Measurements from ENCODE around the gene PDE10A. TPM values are rescaled to one million over a fixed set of nuclear protein-coding genes. Genes with fewer than 3 reads are reported as not detected.

PDE10A gene
- total RNA-seq, 1 experiment from 2014 or later, result 0.31 TPM

DNA sequence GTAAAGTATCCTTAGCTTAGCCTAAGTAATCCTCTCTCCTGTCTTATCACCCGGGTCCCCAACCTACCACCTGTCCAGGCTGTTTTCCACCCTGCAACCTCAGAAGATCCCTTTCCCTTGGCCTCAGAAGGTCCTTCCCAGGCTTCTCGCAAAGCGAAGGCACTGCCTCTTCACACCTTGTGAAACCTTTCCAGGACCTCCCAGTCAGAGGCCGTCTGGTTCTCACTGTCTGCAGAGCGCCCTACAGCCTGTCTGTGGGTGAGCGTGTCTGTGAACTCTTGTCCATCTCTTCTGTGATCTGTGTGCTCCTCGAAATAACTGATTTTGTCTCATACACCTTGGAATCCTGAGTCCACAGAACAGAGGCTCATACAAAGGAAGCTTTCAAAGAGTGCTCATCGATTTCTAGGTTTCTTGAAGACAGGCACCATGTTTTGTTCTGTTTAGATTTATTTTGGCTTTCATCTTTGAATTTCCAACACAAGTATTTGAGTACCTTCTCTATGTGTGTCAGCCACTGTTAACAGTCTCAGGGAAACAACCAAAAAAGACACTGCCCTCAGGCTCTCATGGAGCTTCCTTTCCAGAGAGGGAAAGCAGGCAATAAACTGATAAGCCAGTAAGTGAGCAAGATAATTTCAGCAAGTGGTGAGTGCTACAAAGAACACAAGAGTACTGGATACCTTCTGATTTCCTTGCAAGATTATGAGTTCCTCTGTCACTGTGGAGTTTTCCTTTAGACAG is 6.3 kb downstream of the PDE10A start:
- no peak overlapping the region for H2AFZ ChIP-seq (ENCODE audit: low read length)
- no peaks in the 10 kb centered on the region for H4K20me1 ChIP-seq (ENCODE audit: control insufficient read depth, insufficient read depth, insufficient read length)
- H3K4me1 Mint-ChIP-seq, result peaks cover 5 to 17% of the 10 kb centered on the region in 2 experiments; a peak in 3 of 4 replicates
- H3T11ph ChIP-seq (ENCODE audit: low read length), result no peak overlapping the region
- H3K4me1 ChIP-seq (ENCODE audit: insufficient read depth, low read length), result no peaks in the 10 kb centered on the region
- H3K4me2 ChIP-seq (ENCODE audit: insufficient read depth, insufficient read length, low read length), result no peak overlapping the region
- no peak overlapping the region for H2BK20ac ChIP-seq (ENCODE audit: low read depth, low read length, poor library complexity, severe bottlenecking)
- no peak for DNase-seq
- no peak overlapping the region for H3K27ac Mint-ChIP-seq
- H2BK12ac ChIP-seq (ENCODE audit: insufficient read length, low read depth, low read length), result no peak overlapping the region
- no peak overlapping the region; the same call in 1 of the 2 replicates for H3K14ac ChIP-seq (ENCODE audit: insufficient read depth, low read length)
- no peaks in the 10 kb centered on the region; a peak in 1 of 5 replicates for H3K9me3 Mint-ChIP-seq
- H4K8ac ChIP-seq (replicated peaks; ENCODE audit: insufficient read length, low read depth, low read length), result no peak overlapping the region
- no peak overlapping the region for H3K4ac ChIP-seq (ENCODE audit: low read depth, low read length)
- peaks cover 35% of the 10 kb centered on the region for H3K27me3 ChIP-seq (ENCODE audit: insufficient read depth, low read length)
- H3K36me3 Mint-ChIP-seq (ENCODE audit: insufficient read depth in 1 of 3, low read depth in 3 of 3), result peaks cover 0 to 4% (median 0%) of the 10 kb centered on the region in 3 experiments; a peak in 1 of 7 replicates
- no CpG with 5 or more reads among the region's 8 CpGs for whole genome bisulfite sequencing (ENCODE audit: extremely low coverage, insufficient read length, low lambda C conversion rate)
- TF ChIP-seq CTCF (conservative IDR thresholded peaks at IDR 0.05), result no peak
- H3K4me3 Mint-ChIP-seq, result no peak overlapping the region
- H3K79me2 ChIP-seq (ENCODE audit: insufficient read depth, low read length), result no peaks in the 10 kb centered on the region
- H2BK120ac ChIP-seq (ENCODE audit: low read depth, low read length, poor library complexity, severe bottlenecking), result no peak overlapping the region
- H3K18ac ChIP-seq (ENCODE audit: insufficient read length, low read depth, low read length), result no peak overlapping the region
- H2BK5ac ChIP-seq (ENCODE audit: insufficient read length, low read length), result no peak overlapping the region
- no peak overlapping the region for H4K5ac ChIP-seq (ENCODE audit: insufficient read length, low read depth, low read length)
- peaks cover 47% of the 10 kb centered on the region for H3K27me3 Mint-ChIP-seq (ENCODE audit: low read depth)
- H3K23ac ChIP-seq (ENCODE audit: insufficient read length, low read depth, low read length), result no peak overlapping the region
- no peak overlapping the region for H4K91ac ChIP-seq (ENCODE audit: insufficient read length, low read depth, low read length)
- H2AK5ac ChIP-seq (ENCODE audit: insufficient read length, low read length), result no peak overlapping the region
- H3K9ac ChIP-seq (ENCODE audit: extremely low read depth, insufficient read length, low read length), result no peak overlapping the region
- no peak overlapping the region for H3K56ac ChIP-seq (ENCODE audit: insufficient read length, low read depth, low read length)
- peaks cover 17% of the 10 kb centered on the region for H3K23me2 ChIP-seq (ENCODE audit: insufficient read length, low read depth, low read length, poor library complexity, severe bottlenecking)
- H3K79me1 ChIP-seq (ENCODE audit: insufficient read depth, low read depth, low read length, poor library complexity, severe bottlenecking), result no peaks in the 10 kb centered on the region
- H2BK15ac ChIP-seq (ENCODE audit: low read depth, low read length), result no peak overlapping the region
- no peaks in the 10 kb centered on the region for H3K9me3 ChIP-seq (ENCODE audit: control insufficient read depth, low read depth, low read length)
- no peak overlapping the region for H3K27ac ChIP-seq (ENCODE audit: insufficient read length, low read depth, low read length)

Measured in H9 (cell line).